Measurements from ENCODE around the gene ARID3A. TPM values are rescaled to one million over a fixed set of nuclear protein-coding genes. Genes with fewer than 3 reads are reported as not detected.
"Not testable (repeated sequence)": the region's sequence is repeated elsewhere in the genome, so short reads cannot be mapped to it uniquely, and the experiment has no call there.

The ARID3A gene
- polyA plus RNA-seq, 5 donors, result 17.0 to 28.0 (median 20.3) TPM

- DNase-seq, result no peak
Observed at GRCh38 chr19:889662-890295, 36.1 kb upstream of the ARID3A start.

GRCh38 chr19:890831-891230, 35.0 kb upstream of the ARID3A start:
- no peak for DNase-seq

- DNase-seq, result not testable (repeated sequence)
Observed at GRCh38 chr19:891421-892200, 34.2 kb upstream of the ARID3A start.

- no peak for DNase-seq
Observed at GRCh38 chr19:892243-892893, 33.5 kb upstream of the ARID3A start.

GRCh38 chr19:892894-893689, 32.7 kb upstream of the ARID3A start, which contains the start of the genes MED16 and RNU6-9:
MED16 (minus strand) TSS chr19:893187; CDS start chr19:891131, 2,056 bp downstream.
RNU6-9 (plus strand) TSS chr19:893484.
- DNase-seq, result peak; percentile 95 to 97

GRCh38 chr19:896434-896833, 29.4 kb upstream of the ARID3A start:
- no peak for DNase-seq

- no peak for DNase-seq
Observed at GRCh38 chr19:896999-897398, 28.8 kb upstream of the ARID3A start.

GRCh38 chr19:897442-898039, 28.3 kb upstream of the ARID3A start:
- DNase-seq, result no peak

GRCh38 chr19:898663-899062, 27.2 kb upstream of the ARID3A start:
- DNase-seq, result no peak

- DNase-seq, result no peak
Observed at GRCh38 chr19:899336-900042, 26.3 kb upstream of the ARID3A start.

- DNase-seq, result no peak
Observed at GRCh38 chr19:900043-900301, 25.9 kb upstream of the ARID3A start.

- DNase-seq, result no peak
Observed at GRCh38 chr19:900302-901111, 25.3 kb upstream of the ARID3A start.

- no peak for DNase-seq
Observed at GRCh38 chr19:901216-902092, 24.4 kb upstream of the ARID3A start.

- no peak for DNase-seq
Observed at GRCh38 chr19:902093-902370, 23.8 kb upstream of the ARID3A start.

GRCh38 chr19:902446-903226, 23.2 kb upstream of the ARID3A start:
- DNase-seq, result no peak

- DNase-seq, result no peak
Observed at GRCh38 chr19:903266-903797, 22.5 kb upstream of the ARID3A start.

- no peak for DNase-seq
Observed at GRCh38 chr19:904545-904944, 21.3 kb upstream of the ARID3A start.

- no peak for DNase-seq
Observed at GRCh38 chr19:906480-906879, 19.4 kb upstream of the ARID3A start.
